HG02571 (cell line): ENCODE results near the gene PKNOX2.

ENCODE experiments used
- ATAC-seq: cut with Tn5 transposase; IDR thresholded peaks from one replicate; pipeline ENCODE4 v1.9.1; 2021; ENCODE audit warnings: mild to moderate bottlenecking, moderate library complexity; ENCODE audit not compliant: unreplicated experiment

PKNOX2 gene

DNA sequence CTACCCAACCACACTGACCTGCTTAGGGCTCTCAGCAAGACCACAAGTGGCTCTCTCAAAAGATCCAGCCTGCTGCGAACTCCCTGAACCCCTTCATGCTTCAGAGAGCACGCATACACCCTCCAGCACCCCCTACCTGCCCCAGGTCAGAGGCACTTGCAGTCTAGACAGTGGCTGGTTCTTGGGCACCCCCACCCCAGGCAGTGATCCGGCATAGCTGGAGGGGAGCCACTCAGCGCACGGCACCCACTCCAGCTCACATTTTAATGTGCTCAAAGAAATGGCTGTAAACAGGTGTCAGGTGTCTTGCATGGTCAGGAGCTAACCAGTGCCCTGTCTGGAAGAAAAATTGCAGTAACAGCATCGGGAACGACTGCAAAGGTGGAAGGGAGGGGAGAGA is 140.8 kb downstream of the PKNOX2 start:
- ATAC-seq: no peak

DNA sequence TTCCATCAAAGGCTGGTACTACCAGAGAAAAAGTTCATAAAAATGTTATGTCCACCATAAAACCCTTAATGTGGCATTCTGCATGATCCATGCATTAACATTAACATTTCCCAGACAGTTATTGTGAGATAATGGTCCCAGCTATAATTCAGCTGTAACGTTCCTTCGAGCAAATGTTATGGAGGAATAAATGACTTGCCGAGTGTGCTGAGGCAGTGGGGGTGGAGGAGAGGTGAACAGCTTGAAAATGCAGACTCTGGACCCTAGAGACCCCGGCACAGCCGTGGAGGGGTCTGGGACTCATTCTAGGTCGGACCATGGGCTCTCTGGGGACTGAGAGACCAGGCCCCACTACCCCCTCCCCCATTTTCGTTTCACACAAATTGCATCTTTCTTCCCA is 141.9 kb downstream of the PKNOX2 start:
- ATAC-seq: no peak

DNA sequence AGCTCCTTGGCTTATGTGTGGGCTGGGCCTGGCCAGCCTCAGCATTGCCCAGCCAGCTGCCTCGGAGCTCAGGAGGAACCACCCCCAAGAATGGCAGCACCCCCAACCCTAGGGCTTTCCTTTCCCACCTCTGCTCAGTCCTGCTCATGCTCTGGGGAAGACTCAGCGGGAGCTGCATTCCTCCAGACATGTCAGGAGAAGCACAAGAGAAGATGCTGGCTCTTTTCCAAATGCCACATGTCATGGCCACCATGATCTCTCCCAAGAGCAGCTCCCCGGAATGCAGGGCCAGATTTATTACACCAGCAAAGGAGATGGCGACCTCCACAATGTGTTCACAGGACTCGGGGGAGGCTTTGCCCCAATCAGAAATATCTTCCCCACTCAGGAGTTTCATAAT is 143.7 kb downstream of the PKNOX2 start:
- no peak for ATAC-seq

DNA sequence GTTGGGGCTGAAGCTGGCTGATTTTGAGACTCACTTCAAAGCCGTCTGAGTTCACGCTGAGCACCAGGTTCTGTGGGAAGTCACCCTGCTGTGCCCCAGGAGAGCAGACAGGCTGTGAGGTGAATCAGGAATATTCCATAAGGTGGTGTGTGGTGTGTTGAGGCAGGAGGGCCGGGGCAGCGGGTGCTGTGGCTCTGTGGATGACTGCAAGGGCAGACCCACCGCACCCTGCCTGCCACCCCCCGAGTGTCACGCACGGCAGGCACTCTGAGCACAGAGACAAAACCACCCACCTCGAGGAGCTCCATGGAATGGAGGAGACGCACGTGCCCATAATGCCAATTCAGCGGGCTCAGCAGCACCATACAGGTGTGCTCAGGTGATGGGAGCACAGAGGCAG is 147.8 kb downstream of the PKNOX2 start:
- no peak for ATAC-seq

DNA sequence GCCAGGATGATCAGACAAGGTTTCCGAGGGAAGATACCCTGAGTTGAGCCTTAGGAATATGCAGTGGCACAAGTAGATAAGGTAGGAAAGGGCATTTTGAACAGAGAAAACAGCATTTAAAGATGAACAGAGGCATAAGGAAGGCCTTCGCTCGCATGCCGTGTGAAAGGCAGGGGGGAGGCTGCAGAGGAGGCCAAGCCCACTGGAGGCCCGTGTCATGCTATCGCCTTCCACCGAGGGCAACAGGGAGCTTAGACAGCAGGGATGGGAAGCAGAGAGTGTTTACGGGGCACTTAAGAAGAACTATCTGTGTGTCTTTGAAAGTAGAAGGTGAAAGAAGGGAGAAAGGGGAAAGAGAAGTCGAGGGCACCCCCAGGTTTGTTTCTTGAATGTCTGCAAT is 148.3 kb downstream of the PKNOX2 start:
- no peak for ATAC-seq

DNA sequence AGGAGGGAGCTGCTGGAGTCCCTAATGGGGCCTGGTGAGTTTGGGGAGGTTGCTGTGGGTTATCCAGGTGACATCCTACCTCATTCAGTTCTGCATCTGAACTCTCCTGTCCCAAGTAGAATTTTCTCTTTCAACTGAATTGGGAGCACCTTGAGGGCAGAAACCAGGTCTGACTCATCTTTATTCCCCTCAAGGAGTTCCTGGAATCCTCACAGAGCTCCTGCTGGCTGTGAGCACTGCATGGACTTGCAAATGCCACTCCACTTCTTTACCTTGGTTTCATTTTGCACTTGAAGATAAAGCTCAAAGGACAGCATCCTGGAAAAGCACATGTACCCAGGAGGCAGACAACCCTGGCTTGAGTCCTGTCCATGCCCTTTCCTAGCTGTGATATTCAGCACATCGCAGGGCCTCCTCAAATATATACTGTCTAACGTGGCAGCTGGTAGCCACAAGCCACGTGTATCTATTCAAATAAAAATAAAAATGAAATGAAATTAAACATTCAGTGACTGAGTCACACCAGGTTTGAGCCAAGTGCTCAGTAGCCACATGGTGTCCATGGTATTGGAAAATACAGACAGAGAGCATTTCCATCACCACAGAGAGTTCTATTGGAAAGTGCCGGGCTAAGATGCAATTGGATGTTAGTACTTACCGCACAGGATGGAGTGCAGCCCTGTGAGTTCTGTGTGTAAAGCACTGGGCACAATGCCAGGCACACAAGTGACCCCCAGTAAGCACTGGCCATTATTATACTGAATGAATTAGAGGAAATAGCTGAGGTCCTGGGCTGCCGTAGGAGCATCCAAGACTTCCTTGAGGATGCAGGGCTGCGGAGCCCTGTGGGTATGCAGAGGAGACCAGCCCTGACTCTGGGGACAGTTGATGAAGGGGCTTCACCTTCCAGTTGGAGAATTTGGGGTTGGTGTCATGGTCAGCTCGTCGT is 149.0 kb downstream of the PKNOX2 start:
- no peak for ATAC-seq

DNA sequence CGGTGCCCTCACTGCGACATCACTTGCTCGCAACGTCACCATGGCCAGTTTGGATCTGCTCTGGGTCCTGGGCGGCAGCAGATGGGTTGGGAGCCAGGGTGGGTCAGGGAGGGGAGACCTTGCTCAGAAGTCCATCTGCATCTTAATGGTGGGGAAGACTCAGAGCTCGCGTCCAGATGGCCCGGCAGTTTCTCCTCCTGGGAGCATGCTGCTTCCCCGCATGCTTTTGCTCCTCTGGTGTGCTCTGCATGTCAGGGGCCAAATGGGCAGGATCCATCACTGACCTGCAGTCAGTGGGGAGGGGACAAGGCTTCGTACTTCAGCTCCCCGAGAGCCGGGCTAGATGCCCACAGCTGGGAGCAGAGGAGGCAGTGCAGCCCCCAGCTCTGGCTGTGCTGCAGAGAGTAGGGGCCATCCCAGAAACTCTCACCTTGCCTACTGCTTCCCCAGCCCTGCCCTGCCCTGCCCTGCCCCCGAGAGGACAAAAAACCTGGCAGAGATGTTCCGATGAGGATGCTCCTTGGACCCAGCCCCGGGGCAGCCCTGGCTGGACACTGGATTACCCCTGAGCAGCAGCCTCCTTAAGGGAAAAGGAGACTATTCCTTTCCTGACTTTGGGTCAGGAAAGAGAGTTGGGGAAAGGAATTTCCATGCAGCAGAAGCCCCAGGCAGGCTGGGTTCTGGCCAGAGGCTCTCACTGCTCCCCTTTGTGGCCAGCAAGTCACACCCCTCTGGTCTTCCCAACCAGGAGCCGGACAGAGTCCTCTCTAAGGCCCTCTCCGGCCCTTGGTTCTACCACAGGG is 149.9 kb downstream of the PKNOX2 start:
- ATAC-seq: no peak

DNA sequence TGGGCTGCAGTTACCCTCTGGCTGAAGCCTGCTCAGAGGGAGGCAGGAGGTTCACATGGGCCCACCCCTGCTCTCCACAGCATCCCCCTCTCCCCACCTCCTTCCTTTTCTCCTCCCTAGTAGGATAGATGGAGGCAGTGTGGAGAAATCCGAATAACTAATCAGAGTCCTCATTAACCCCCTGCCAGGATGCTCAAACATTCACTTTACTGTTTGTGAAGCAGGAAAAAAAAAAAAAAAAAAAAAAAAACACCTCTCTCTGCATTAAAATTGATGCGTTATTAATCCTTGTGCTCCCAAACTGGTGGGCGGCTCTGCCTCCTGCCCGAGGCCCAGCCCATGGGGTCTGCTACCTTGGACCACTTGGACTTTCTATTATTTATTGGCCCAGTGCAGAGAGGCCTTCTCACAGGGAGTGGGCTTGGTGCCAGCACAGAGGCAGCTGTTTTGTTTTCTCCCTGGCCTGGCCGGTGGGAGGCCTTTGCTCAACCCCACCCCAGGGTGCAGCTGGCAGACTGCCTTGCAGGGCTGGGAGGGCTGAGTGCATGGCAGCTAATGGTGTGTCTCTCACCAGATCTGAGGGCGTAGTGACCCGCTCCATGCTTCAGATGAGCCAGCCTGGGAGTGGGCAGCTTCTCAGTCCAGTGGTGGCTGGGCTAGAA is 150.7 kb downstream of the PKNOX2 start:
- ATAC-seq: no peak

DNA sequence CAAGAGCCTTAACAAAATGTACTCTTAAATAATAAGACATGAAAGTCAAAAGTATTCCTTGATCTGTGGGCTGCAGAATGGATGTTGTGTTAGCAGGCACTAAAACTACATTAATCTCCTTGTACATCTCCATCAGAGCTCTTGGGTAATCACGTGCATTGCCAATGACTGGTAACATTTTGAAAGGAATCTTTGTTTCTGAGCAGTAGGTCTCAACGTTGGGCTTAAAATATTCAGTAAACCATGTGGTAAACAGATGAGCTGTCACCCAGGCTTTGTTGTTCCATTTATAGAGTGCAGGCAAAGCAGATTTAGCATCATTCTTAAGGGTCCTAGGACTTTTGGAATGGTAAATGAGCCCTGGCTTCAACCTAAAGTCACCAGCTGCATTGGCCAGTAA is 152.9 kb downstream of the PKNOX2 start:
- ATAC-seq: no peak

DNA sequence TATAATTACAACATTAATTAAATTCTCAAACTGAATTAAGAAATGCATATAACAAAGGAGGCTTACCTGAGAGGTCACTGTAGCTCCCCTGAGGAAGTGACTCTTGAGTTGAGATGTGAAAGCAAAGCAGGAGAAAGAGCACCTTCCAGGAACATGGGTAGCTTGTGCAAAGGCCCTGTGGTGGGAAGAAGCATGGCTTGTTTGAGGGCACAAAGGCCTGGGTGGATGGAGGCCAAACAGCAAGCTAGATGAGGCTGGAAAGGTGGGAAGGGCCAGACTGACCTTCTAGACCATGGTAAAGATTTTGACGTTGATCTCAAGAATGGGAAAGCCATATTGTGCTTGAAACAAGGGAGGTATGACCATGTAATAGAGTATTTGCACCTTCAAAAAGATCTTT is 155.1 kb downstream of the PKNOX2 start:
- no peak for ATAC-seq

DNA sequence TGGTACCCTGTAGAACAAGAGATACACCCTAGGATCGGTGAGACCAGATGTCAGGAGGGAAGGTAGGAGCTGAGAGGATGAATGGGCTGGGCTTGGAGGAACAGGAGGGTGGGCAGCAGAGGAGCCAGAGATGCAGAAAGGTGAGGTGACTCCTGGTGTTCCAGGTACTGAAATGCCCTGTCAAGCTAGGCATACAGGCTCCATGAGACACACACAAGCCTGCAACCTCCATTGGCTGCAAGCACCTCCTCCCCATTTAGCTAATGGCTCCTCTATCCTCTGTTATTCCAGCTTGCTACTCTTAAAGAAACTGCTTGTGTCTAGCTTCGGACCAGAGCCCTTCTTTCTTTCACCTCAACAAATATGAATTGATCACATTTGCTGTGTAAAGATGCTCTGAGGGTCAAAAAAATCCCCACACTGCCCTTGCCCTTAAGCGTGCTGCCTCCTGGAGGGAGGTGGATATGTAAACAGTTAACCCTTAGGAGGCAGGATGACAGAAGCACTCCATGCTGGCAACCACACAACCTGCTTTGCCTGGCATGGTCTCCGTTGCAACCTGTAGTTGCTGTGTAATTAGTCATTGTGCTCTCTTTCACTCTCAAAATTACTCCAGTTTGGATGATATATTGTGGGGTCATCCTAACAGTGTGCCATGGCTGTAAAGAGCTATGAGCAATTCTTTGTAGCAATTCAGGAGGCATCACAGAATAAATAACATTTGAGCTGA is 156.0 kb downstream of the PKNOX2 start:
- ATAC-seq: no peak

DNA sequence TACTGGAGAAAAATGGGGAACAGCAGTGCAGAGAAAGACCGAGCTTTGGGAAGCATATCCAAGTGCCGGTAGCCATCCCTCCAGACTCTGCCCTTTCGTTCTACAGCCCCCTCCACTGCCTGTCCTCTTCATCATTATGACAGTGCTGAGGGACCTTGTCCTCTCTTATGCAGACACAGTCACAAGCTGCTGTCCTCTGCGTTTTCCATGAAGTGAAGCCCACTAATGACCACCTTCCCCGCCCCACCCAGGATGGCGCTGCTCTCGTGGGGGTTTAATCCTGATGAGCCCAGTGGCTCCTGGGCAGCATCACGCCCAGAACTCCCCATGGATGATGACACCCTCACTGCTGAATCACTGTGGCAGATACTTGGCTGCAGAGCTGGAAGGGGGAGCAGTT is 157.7 kb downstream of the PKNOX2 start:
- ATAC-seq: no peak

DNA sequence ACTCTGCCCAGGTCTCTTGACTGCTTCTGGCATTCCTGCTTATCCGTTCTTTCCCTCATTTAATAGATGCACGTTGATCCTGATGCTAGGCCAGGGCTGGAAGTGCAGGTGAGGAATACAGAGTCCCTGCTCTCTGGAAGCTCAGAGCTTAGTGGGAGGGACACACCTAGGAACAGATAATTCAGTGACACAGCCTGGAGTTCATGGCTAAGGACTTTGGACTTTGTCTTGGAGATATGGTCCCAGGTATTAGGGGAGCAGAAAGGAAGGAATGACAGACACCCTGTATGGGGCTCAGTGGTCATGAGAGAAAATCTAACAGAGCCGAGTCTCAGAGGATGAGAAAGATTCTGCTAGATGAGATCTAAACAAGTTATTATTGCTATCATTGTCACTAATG is 160.6 kb downstream of the PKNOX2 start:
- no peak for ATAC-seq

DNA sequence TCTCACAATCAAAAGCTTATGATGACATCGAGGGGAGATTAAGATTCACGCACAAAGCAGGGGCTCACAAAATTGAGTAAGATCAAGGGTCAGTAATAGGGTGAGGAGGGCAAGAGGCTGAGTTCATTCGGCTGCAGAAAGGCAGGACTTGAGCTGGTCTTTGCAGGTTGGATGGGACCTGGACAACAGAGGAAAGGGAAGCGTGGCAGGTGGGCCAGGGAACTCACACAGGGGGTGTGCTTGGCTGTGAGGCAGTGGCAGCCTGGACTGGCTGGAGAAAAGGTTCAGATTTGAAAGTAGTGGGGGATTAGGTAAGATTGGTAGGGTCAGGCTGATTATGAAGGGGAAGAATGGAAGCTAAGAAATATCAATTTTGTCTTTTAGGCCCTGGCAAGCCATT is 161.6 kb downstream of the PKNOX2 start:
- no peak for ATAC-seq

DNA sequence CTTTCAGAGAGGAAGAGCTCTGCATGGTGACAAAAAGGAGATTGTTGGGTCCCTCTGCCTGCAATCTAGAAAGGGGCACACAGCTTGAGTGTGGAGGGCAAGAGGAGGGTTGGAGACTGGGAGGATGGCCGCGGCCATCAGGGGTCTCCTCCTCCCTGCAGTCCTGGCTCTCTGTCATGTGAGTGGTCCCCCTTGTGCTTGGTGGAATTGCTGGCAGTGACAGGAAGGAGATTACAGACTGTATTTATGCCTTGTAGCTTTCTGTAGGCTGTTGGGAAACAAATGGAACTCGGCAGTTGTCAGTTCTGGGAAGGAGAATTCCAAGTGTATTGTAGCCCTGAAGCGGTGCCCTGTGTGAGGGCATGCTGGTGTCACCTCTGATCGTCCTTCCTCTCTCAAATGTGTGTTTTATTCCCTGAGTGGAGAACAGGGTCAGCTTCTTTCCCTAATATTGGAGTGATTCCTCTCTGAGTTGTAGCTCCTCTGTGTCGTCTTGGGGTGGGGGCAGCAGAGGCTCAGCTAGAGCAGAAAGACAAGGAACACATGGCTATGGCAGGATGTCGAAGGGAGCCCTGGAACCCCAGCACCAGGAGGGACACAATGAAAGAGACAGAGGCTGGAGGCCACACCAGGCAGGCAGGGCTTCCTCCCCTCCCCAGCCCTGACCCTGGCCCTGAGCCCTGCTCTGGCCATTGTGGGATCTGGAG is 163.1 kb downstream of the PKNOX2 start:
- no peak for ATAC-seq

DNA sequence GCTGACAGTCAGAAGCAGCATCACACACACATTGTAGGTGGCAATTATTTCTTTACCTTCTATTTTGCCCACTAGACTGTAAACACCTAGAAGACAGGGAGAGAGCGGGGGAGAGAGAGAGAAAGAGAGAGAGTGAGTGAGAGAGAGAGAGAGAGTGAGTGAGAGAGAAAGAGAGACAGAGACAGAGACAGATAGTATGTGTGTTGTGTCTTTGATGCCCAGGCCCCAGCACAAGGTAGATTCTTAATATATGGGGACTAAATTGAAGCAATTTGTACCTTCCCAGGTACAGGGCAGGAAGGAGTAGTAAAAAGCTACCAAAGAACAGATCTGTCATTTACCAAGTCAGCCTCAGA is 163.7 kb downstream of the PKNOX2 start:
- no peak for ATAC-seq

DNA sequence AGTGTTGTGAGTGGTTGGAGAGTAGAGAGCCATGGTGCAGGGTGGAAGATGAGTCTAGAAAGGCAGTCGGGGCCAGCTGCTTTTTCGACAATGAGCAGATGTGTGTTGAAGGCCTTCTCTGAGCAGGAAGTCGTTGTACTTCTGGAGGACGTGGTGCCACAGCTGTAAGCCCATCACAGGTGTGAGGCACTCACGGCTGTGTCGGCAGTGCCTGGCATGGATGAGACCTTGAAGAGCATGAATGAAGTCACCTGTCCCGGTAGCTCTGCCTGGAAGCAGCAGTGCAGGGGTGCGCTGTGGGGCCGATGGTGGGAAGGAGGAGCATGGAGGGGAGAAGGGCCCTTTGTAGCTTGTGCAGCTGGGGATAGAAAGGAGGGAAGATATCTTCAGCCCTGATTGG is 165.2 kb downstream of the PKNOX2 start:
- ATAC-seq: no peak

DNA sequence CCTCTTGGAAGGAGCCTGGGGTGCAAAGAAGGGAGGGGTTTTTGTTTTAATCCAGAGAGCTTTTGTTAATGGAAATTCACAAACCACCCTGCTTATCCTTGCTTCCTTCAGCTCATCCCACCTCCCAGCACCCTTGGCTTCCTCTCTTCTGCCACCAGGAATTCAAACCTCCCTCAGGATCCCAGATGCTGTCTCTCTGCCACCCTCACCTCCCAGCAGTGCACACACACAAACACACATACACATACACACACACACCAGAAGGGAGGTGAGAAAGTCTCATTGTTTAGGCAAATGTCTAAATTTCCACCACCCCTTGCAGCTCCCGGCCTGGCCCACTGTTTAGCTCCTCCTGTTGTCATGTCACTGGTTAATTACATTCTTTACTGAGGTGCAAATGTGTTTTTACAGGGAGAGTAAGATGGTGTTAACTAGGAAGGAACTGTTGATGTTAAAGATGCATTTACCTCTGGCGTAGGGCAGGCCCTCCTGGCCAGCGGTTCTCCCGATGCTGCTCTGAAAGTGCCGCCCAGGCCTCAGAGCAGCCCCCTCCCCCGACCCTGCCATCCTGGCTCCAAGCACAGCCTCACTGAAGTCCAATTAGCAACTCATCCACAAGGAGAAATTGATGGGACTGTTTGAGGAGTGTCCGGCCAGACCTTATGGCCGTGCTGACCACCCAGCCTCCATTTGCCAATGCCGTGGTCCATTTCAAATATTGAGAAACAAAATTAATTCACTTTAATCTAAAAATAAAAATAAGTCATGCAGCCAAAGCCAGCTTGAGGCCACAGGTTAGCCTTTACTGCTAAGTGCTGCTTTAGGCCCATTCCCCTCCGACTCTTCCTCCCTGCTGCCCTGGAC is 166.1 kb downstream of the PKNOX2 start:
- ATAC-seq: no peak

DNA sequence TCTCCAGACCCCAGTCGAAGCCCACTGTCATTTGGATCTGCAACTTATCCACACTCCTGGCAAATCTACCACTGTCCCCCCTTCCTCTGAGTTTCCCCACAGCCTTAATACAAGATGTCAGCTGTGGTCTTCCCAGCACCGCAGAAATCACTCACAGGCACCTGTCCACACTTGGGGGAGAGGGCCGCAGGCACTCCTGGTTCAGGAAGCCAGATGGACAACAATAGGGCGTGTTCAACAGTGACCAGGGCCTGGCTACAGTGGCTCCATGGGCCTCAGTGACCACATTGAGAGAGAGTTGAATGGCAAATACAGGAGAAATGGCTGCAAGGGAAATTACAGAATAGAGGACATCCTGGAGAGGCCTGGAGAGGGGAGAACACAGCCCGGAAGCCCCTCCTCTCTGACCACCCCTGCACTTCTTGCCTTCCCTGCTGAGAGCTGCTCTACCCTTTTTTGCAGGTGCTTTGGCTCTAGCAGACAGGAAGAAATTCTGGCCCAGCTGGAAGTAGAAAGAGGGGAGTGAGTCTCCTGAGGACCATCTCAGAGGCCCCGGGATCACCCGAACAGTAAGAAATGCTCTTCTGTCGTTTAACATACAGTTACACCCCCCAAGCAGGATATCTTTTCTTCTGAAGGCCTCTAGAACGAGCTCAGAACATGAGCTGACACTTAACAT is 166.9 kb downstream of the PKNOX2 start:
- no peak for ATAC-seq
